GM21786 (cell line): ENCODE measurements around the gene RIMS1.
A peak's percentile ranks its signal among the peaks of the same experiment; 100 is the strongest.

Source experiments
- ATAC-seq: cut with Tn5 transposase; IDR thresholded peaks from one replicate; pipeline ENCODE4 v1.9.1; 2021; ENCODE audit not compliant: unreplicated experiment

The RIMS1 gene, protein sequence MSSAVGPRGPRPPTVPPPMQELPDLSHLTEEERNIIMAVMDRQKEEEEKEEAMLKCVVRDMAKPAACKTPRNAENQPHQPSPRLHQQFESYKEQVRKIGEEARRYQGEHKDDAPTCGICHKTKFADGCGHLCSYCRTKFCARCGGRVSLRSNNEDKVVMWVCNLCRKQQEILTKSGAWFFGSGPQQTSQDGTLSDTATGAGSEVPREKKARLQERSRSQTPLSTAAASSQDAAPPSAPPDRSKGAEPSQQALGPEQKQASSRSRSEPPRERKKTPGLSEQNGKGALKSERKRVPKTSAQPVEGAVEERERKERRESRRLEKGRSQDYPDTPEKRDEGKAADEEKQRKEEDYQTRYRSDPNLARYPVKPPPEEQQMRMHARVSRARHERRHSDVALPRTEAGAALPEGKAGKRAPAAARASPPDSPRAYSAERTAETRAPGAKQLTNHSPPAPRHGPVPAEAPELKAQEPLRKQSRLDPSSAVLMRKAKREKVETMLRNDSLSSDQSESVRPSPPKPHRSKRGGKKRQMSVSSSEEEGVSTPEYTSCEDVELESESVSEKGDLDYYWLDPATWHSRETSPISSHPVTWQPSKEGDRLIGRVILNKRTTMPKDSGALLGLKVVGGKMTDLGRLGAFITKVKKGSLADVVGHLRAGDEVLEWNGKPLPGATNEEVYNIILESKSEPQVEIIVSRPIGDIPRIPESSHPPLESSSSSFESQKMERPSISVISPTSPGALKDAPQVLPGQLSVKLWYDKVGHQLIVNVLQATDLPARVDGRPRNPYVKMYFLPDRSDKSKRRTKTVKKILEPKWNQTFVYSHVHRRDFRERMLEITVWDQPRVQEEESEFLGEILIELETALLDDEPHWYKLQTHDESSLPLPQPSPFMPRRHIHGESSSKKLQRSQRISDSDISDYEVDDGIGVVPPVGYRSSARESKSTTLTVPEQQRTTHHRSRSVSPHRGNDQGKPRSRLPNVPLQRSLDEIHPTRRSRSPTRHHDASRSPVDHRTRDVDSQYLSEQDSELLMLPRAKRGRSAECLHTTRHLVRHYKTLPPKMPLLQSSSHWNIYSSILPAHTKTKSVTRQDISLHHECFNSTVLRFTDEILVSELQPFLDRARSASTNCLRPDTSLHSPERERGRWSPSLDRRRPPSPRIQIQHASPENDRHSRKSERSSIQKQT (N-terminal part only)

DNA sequence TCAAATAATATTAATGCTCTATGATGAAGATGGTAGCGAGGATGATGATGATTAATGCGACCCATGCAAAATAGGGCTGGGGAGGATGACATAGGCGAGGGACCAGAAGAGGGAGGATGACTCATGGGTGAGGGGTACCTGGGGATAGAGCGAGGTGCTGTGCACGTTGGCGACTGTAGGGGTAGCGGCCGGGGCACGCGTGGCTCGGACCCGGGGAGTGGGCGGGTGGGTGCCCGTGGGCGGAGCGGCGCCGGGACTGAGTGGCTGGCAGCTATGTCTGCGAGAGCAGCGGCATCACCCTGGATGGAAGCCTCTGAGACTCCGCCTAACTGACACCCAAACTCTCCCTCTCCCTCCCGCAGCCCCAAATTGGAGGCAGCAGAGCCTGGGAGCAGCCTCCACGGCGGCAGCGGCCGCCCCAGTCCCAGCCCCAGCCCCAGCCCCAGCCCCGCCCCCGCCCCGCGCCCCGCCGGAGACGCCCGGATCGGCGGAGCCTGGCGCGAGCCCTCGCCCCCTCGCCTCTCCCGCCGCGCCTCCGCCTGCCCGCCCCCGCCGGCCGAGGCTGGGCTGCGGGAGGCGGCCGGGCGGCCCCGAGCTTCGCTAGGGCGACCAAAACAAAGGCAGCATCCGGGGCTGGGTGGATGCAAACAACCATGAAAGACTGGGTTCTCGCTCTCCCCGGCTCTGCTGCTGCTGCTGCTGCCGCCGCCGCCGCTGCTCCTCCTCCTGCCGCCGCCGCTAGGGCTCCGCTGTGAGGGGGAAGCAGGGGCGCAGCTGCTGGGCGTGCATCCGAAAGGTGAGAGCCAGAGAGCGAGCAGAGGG is at the start of gene RIMS1:
Gene RIMS1 (plus strand): TSS at position 367 of the 822 bp plus-strand sequence. CDS start 474 bp downstream, outside the sequence.
- ATAC-seq: peak; percentile 67

DNA sequence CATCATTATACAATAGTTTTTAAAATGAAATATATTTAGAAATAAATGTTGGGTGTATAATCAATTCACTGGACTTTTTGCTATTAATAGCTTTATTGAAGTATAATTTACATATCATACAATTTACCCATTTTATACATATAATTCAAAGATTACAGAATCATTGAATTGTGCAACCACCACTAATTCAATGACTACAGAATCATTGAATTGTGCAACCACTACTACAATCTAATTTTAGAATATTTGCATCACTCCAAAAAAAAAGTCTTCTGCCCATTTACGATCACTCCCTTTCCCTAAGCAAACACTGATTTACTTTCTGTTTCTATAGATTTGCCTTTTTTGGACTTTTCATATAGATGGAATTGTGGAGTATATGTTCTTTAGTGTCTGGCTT is 35.1 kb upstream of the RIMS1 start:
- no peak for ATAC-seq

DNA sequence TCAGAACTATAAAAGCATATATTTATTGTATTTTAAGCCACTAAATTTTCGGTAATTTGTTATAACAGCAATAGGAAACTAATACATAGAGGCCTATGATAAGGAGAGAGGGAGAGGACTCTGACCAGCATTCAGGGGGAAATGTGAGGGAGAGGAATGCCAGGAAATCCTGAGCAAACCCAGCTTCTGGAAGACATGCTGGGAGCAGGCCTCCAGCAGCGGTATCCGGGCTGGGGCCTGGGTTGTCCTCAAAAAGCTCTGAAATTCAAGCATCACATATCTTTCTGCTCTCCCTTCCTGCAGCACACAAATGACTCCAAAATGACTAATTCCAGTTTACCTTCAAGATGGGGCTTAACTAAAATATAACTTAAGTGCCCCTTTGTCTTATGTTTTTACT is 33.4 kb upstream of the RIMS1 start:
- no peak for ATAC-seq

DNA sequence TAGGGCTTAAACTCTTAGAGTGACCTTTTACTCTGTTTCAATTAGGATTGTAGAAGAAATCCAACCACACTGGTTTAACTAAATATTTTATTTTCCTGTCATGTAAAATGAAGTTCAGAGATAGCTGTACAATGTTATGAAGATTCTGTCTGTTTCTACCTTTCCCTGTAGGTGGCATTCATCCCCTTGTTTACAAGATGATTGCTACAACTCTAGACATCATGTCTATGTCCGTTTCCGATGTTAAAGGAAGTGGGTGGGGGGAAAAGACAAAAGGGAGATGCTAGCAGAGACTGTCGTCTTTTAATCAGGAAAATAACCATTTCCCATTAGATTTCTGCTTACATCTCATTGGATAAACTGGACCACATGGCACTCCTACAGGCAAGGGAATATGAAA is 30.9 kb upstream of the RIMS1 start:
- ATAC-seq: no peak

DNA sequence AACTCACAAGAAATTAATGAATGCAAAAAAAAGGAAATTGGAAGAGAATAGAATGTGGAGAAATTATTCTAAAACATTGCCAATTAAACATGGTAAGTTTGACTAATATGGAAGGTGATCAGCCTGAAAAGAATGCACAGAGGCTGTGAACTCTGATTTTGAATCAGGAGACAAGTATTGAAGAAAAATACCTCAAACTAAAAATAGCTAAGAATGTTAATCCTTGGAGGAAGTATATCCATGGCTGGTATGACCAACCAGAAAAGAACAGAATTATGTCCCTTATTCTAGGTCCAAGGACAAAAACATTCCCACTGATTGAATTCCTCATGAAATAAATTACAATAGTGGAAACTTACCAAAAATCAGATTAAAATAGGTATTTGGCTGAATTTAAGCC is 7.3 kb upstream of the RIMS1 start:
- no peak for ATAC-seq

DNA sequence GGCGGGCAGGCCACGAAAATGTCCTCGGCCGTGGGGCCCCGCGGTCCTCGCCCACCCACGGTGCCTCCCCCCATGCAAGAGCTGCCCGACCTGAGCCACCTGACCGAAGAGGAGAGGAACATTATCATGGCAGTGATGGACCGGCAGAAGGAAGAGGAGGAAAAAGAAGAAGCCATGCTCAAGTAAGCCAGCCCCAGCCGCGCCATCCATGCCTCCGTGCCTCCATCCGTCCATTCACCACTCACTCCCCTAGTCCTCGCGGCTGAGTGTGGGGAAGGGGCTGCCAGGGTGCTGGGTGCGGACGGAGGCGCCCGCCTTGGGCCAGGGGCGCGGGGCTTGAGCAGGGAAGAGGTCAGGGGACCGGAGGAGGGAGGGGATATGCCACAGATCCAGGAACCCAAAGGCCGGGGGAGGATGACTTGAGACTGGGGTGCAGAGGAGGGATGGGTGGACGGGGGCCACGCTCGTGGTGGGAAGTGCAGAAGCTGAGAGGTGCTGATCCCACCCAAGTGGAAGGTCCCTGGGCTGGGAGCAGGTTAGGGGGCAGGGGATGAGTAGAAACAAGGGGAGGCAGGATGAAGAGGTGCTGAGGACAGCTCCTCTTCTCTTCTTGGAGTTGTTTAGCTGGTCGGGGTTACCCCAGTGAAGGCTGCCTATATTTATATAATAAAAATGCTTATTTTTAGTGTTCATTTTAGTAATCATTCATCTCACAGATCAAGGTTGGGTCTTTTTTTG is 825 bp downstream of the RIMS1 start:
- ATAC-seq: no peak

DNA sequence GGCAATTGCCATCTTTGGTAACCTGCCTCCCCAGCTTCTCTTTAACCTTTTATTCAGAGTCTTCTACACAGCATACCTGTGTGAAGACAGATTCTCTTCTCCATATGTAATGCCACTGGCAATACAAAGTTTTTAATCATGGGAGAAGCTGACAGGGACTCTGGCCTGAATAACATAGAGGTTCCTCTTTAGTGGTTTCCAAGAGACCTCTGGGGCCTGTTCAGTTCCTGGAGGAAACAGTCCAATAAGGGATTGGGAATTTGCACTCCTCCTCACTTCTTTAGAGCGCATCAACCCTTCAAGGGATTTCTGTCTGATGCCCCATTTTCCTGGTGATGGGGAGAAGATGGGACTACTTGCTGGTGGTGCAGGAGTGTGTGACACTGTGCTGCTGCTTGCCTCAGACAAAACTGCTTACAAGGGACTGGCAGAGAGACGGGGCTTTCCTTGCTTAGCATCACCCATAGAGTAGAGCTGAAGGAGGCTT is 1.4 kb downstream of the RIMS1 start:
- ATAC-seq: no peak

DNA sequence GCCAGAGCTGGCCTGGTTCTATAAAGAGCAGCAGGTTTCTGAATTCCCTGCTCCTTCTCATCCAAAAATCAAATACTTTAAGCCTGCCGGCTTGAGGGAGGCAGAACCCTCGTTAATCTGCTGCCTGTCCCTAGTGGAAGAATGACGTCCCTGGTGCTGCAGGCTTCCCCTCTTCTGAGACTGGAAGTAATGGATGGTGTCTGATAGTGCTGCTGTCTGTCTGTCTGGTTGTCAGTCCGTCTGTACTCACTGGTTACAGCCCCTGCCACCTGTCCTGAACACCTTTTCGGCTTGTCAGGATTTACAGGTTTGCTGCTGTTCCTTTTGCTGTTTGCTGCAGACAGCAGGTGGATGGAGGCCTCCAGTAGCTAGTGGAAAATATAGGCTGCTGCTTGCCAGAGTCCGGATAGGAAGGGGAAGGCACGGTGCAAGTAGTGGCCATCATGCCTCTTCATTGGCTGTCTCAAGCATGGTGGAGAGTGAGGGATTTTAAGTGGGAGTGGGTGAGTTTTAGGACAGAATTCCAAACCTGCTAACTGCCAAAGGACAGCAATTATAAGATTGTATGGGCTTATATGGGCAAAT is 2.5 kb downstream of the RIMS1 start:
- ATAC-seq: no peak

DNA sequence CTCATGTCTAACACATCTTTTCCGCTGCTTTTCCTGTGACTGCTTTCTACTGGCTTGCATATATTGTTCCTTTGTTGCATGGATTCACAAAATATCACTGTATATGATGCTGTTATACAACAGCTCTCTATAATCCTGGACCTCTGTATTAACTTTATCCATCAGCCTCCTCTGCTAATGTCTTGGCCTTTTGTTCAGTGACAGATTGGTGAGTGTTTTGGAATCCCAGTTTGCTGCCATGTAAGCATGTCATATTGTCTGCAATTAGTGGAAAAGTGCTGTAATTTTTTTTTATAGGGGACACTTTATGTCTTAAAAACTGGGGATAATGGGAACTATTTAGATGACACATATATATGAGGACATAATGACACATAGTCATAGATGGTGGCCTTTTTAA is 3.0 kb downstream of the RIMS1 start:
- no peak for ATAC-seq

DNA sequence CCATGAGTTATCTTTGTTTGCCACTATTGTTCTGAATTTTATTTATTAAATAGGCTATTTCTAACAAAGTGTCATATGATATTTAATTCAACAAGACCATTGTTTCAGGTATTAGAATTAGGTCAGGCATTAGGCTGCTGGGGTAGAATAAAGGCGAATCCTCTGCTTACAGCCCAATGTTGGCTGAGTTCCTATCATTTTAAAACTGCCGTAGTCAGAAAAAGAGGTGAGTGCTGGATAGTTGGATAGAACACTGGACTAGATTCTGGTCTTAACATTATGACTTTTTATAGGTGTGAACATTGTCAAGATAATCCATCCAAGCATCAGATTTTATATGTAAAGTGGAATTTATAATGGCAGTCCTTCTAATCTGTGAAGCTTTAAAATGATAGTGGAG is 6.3 kb downstream of the RIMS1 start:
- no peak for ATAC-seq

DNA sequence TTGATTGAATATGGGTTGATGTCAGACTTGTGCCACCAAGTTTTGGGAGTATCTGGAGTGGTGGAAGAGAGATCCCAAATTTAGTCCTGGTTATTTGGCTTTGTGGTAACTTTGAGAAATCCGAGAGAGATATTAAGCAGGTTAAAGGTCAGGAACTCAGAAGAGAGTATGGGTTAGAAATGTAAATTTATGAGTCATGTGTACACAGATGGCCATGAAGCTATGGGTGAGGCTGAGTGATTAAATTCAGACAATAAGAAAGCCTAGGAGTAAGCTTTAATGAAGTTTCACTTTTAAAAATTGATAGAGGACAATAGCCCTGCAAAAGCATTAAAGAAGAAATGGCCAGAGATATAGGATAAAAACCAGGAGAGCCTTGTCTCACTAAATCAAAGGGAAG is 14.3 kb downstream of the RIMS1 start:
- ATAC-seq: no peak

DNA sequence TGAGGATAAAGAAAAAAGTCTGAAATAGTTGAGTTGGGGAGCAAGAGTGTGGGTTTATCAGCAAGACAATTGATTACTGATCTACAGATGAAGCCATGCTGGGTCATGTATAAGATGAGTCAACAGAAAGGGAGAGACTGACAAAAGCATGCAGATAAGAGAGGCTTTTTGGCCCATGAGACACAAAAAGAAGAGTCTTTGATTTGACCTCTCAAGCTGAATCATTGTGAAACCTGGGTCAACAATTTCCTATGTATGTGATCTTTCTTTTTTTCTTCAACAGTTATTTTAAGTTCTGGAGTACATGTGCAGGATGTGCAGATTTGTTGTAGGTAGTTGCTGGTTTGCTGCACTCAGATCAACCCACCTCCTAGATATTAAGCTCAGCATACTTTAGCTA is 15.9 kb downstream of the RIMS1 start:
- ATAC-seq: peak; percentile 87

DNA sequence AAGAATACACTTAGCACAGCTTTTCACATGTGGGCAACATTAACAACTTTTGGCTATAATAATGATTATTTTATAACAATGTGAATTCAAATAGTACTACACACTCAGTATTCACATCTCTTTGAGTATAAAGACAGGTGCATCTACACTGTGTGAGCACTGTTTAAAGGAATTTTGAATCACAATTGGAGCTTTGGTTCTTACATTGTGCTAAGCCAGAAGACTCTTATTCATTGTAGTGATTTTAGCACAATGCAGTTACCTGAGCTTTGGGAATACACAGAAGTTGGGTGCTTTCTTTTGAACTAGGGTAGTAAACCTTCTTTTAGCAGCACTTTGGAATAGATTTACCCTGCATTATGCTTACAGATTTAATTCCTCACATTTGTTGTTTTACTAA is 20.5 kb downstream of the RIMS1 start:
- no peak for ATAC-seq

DNA sequence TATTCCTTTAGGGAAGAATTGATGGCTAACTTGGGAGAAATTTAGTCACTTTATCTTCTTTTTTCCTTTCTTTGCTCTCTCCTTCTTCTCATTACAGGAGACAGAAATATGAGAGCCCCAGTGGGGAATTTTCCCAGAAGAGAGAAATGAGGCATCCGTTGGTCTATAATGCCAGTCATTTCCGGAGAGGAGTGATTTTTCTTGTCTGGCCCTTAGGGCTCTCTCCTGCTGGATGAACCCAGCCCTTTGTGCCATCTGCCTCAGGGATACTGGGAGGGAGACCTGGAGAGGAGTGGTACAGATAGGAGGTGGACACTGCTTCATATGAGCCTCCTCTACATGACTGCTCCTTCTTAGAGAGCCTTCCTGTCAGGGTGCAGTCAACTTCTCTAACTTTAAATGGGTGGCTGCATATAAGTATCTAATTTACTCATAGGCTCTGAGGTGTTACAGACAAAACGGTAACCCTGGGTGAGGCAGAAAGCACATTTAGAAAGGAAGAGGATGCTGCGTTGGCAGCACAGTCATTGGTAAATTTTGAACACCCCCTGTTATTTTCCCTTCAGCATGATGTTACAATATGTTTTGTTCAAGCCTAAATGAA is 21.9 kb downstream of the RIMS1 start:
- peak; percentile 64 for ATAC-seq

DNA sequence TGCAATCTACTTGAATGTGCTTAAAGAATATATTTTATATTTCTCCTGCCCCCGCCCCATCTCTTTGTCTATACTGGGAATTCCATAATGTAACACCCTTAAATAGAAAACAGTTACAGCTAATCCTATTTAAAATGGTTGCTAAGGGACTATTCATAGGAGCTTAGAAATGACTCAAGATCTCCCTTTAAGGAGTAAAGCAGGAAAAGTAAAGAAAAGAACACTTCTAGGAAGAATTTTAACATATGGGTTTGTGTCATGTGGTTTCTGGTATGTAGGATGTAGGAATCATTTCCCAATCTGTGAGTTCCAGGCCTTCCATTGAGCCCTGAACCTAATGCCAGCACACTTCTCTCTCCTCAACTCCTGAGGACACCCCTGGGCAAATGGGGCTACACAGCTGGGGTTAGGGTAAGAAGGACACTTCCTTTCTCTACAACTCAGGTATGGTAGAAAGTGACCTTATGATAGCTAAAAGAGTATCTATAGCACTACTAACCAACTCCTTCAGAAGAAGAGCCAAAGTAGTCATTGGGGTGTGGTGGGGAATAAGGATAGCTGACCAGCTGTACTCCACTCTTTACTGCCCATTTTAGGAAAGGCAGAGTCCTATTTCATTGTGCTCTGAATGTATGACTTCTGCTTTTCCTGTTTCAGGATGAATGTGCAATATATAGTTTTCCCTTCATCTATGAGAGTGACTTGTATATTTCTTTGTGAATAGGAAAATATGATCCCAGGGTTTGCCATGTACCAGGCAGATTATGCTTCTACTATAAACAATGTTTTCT is 27.3 kb downstream of the RIMS1 start:
- ATAC-seq: no peak

DNA sequence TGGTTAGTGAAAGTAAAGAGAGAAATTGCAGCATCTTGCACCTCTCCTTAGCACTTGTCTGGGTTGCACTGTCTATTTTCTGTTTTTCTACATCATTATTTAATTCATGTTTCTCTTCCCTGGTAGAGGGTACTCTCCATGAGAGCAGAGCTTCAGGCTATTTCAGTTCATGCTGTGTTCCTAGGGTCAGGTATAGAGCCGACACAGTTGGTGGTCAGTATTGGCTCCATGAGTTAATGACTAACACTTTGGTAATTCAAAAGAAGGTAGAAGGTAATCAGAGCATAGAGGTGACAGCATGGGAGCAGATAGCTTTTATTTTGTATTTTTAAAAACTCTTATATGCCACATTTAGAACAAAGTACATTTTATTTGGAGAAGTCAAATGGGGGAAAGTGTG is 42.7 kb downstream of the RIMS1 start:
- no peak for ATAC-seq

DNA sequence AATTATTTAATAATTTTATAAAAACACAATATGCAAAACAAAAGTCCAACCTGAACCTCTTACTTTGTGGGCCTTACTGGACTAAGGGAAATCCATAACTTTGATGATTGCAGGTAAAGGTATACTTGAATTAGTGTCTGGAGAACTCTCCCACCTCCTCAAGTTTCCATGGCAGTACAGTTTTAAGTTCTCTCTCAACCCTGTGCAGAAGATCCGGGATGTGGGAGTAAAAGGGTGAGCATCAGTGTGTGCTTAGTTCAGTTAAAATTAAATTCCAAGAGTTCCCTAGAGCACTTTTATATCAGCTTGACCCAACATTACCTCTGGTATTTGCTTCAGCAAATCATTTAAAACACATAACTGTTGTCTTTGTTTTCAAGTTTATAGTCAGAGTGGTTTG is 47.5 kb downstream of the RIMS1 start:
- no peak for ATAC-seq

DNA sequence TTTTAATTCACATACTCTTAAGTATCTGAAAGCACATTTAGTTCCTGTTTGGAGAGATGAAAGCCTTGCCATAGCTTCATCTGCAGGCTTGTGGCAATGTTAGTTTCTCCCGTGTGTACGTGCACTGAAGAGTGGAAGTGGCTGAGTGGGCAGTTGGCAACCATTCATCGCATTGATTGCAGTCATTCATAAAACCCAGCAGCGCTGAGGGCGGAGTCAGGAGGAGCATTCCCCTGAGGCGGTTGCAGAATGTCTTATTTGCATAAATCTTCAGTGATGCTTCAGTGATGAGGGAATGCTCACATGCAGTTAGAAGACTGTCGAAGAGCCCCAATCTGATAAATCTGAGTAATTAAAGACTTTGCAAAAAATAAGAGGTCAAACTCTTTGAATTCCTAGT is 79.1 kb downstream of the RIMS1 start:
- no peak for ATAC-seq
